SKM-1 (cell line): ENCODE measurements around the gene FRZB.

ENCODE experiments used
- DNase-seq: peaks from one replicate; lab custom pipeline; 2025; ENCODE audit not compliant: unreplicated experiment; lab: John Stamatoyannopoulos, UW

The FRZB gene

GRCh38 chr2:182845794-182846417 is 20.5 kb downstream of the FRZB start:
- DNase-seq: no peak

- no peak for DNase-seq
These were observed 30.0 kb downstream of the FRZB start for GRCh38 chr2:182836451-182836850.

- no peak for DNase-seq
These were observed 32.1 kb downstream of the FRZB start for GRCh38 chr2:182834293-182834692.

GRCh38 chr2:182833084-182833854 is 33.2 kb downstream of the FRZB start:
- DNase-seq: no peak

GRCh38 chr2:182831921-182832320 is 34.5 kb downstream of the FRZB start:
- no peak for DNase-seq

GRCh38 chr2:182831101-182831500 is 35.3 kb downstream of the FRZB start:
- DNase-seq: no peak

GRCh38 chr2:182827182-182827879 is 39.1 kb downstream of the FRZB start:
- no peak for DNase-seq

GRCh38 chr2:182826496-182826895 is 39.9 kb downstream of the FRZB start:
- DNase-seq: no peak

- no peak for DNase-seq
These were observed 40.4 kb downstream of the FRZB start for GRCh38 chr2:182826064-182826463.

GRCh38 chr2:182824767-182825158 is 41.7 kb downstream of the FRZB start:
- no peak for DNase-seq

GRCh38 chr2:182824056-182824766 is 42.2 kb downstream of the FRZB start:
- no peak for DNase-seq

GRCh38 chr2:182822733-182823132 is 43.7 kb downstream of the FRZB start:
- DNase-seq: no peak

GRCh38 chr2:182821182-182821581 is 45.3 kb downstream of the FRZB start:
- DNase-seq: no peak

- DNase-seq: no peak
These were observed 47.0 kb downstream of the FRZB start for GRCh38 chr2:182819412-182819811.

- no peak for DNase-seq
These were observed 47.5 kb downstream of the FRZB start for GRCh38 chr2:182818925-182819324.

- DNase-seq: no peak
These were observed 47.9 kb downstream of the FRZB start for GRCh38 chr2:182818501-182818900.

- no peak for DNase-seq
These were observed 48.9 kb downstream of the FRZB start for GRCh38 chr2:182817558-182817957.

- no peak for DNase-seq
These were observed 49.6 kb downstream of the FRZB start for GRCh38 chr2:182816866-182817265.

- no peak for DNase-seq
These were observed 51.6 kb downstream of the FRZB start for GRCh38 chr2:182814804-182815203.

- DNase-seq: no peak
These were observed 52.1 kb downstream of the FRZB start for GRCh38 chr2:182814380-182814779.

GRCh38 chr2:182810087-182810486 is 56.4 kb downstream of the FRZB start:
- no peak for DNase-seq
